HG02759 (cell line): ENCODE results near the gene KCNJ18.
"Not testable (repeated sequence)": the region's sequence is repeated elsewhere in the genome, so short reads cannot be mapped to it uniquely, and the experiment has no call there.

Source experiments
- ATAC-seq: cut with Tn5 transposase; IDR thresholded peaks from one replicate; pipeline ENCODE4 v1.9.1; 2021; ENCODE audit warnings: mild to moderate bottlenecking, moderate library complexity; ENCODE audit not compliant: unreplicated experiment

The KCNJ18 gene

GRCh38 chr17:21683897-21684296 is 8.4 kb upstream of the KCNJ18 start:
- ATAC-seq = not testable (repeated sequence)

DNA sequence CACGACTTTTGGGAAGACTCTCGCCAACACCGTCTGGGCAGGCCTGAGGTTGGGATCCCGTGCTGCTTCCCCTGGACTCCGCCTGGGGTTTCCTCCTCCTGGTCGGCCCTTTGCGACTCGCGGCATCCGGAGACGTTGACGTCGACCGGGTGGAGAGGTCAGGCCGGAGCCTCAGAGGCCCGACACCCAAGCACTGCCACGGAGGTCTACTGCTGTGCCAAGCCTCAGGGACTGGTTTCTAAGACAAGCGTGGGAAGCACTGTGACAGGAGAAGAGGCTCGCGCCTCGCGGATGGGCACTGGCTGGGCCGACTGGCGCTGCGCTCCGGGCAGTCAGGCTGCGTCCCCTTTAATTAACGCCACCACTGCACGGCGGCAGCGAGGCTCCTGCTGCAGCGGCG is 7.9 kb upstream of the KCNJ18 start:
- ATAC-seq = not testable (repeated sequence)

- not testable (repeated sequence) for ATAC-seq
Measured at GRCh38 chr17:21685061-21685795, 7.1 kb upstream of the KCNJ18 start.

GRCh38 chr17:21686165-21687015 is 5.9 kb upstream of the KCNJ18 start:
- no peak for ATAC-seq

GRCh38 chr17:21687136-21687953 is 5.0 kb upstream of the KCNJ18 start:
- no peak for ATAC-seq

DNA sequence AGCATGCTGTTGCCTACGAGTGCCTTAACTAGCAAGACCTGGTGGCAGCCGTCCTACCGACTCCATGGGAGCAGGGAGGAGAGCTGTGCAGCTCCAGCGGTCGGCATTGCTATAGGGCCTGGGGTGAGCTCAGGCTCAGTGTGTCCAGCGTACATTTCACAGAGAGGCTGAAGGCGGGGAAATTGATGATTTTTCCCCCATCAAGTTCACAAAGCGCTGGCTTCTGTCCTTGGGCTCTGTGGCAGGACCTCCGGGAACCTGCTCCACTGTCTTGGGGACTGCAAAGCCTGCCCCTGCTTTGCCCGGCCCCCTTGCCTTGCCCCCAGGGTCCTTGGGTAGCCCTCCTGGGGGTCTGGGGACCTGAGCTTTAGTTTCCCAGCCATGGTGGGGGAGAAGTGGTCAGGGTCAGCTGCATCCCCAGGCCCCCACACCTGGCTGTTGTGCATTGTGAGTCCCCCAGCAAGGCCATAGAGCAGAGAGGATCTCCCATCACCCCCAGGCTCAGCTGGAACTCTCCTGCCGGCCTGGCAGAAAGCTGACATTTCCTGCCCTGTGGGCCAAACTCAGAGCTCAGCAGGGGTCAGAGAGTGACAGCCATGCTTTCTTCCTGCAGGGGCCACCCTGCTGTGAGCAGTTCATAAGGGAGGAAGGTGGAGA is 3.9 kb upstream of the KCNJ18 start:
- no peak for ATAC-seq

DNA sequence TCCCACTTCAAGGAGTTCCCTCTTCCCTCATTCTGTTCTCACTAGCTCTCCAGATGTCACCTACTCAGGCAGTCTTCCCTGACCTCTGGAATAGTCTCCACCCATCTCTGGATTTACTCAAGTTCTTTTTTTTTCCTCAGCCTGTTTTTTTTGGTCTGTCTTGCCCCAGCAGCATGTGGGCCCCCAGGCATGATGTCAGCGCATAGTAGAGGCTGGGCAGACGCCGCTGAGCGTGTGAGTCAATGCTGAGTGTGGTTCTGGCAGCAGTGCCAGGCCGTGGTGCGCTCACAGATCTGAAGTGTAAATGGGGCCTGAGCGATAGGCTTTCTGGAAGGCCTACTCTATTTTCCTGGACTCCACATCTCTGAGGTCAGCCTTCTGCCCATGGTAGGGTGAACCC is 2.7 kb upstream of the KCNJ18 start:
- no peak for ATAC-seq

GRCh38 chr17:21690811-21691210 is 1.5 kb upstream of the KCNJ18 start:
- ATAC-seq = not testable (repeated sequence)

DNA sequence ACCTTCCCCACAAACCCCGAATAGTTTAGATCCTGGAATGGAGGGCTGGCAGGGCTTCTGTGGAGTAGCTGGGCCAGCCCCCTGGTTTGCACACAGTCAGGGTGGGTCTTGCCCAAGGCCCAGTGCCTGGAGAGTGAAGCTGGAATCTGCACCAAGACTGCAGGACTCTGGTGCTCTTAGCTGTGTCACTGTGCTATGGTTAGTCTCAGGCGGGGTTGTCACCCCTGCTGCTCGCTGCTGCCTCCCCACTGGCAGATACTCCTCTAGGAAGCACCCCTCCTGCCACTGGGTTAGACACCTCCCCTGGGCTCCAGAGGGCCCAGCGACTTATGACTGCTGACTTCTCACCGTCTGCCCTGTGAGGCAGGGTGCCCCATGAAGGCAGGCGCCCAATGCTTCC is 842 bp upstream of the KCNJ18 start:
- ATAC-seq = not testable (repeated sequence)

GRCh38 chr17:21692704-21693065 is 362 bp downstream of the KCNJ18 start:
- not testable (repeated sequence) for ATAC-seq

- not testable (repeated sequence) for ATAC-seq
Measured at GRCh38 chr17:21693391-21693796, 1.1 kb downstream of the KCNJ18 start.

- not testable (repeated sequence) for ATAC-seq
Measured at GRCh38 chr17:21693937-21694336, 1.6 kb downstream of the KCNJ18 start.

- ATAC-seq = not testable (repeated sequence)
Measured at GRCh38 chr17:21696227-21696626, 3.9 kb downstream of the KCNJ18 start.

- ATAC-seq = not testable (repeated sequence)
Measured at GRCh38 chr17:21696842-21697507, 4.7 kb downstream of the KCNJ18 start.

GRCh38 chr17:21697508-21697860 is 5.2 kb downstream of the KCNJ18 start:
- not testable (repeated sequence) for ATAC-seq

DNA sequence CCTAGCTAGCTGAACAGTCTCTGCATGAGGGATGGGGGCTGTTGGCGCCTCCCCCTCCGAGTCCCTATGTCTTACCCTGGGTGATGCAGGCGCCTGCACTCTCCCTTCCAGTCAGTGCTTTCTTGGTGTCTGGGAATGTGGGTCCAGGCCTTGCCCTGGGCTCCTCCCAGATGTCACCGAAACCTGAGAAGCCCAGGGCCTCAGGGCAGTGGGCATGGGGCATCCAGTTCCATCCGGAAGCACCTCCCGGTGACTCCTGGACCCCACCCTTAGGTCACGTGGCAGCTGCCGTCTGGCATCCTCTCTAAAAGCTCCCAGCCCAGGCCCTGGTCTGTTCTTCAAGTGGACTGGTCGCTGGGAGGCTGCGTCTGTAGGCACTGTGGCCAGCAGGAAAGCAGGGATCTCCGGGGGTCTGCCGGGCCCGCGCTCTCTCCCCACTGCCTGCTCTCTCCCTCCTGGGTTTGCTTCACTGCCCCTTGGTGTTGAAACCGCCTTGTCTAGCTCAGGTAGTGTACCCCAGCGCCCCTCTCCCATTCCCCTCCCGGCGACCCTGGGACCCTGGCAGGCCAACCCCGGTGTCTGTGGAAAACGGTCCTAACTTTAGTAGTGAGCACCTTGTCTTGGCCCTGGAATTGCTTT is 6.2 kb downstream of the KCNJ18 start:
- ATAC-seq = not testable (repeated sequence)

GRCh38 chr17:21699124-21699523 is 6.8 kb downstream of the KCNJ18 start:
- ATAC-seq = not testable (repeated sequence)

- not testable (repeated sequence) for ATAC-seq
Measured at GRCh38 chr17:21699573-21700236, 7.4 kb downstream of the KCNJ18 start.

GRCh38 chr17:21701090-21701489 is 8.8 kb downstream of the KCNJ18 start:
- not testable (repeated sequence) for ATAC-seq
